OCI-LY7 (cell line): ENCODE results near the gene FGD5. TPM values are rescaled to one million over a fixed set of nuclear protein-coding genes. Genes with fewer than 3 reads are reported as not detected.

Experiments
- BruUV-seq: library from RNA; stranded (reverse); fragments of 400-500 nt; replicated peaks from 2 replicates; lab custom pipeline; 2021; lab: Mats Ljungman, UMichigan
- CTCF ChIA-PET: fragments of 300-600 bp; sonication (Branson Sonifier 250); formaldehyde crosslinking; loops from one replicate; lab custom pipeline; 2022; ENCODE audit warnings: antibody characterized with exemption; ENCODE audit not compliant: unreplicated experiment; lab: Charles Lee
- POLR2A ChIA-PET: fragments of 300-600 bp; sonication (Branson Sonifier 250); formaldehyde crosslinking; loops from one replicate; lab custom pipeline; 2022; ENCODE audit warnings: antibody characterized with exemption; lab: Charles Lee
- DNase-seq: peaks from one replicate; pipeline ENCODE4 v3.0.0-alpha.2; 2015; ENCODE audit warnings: low spot score
- H2AFZ ChIP-seq: fragments of 200-600 bp; sonication (generic), shearing (Covaris generic); 2 replicates; pipeline ENCODE4 v1.6.1; 2014; ENCODE audit warnings: mild to moderate bottlenecking, antibody characterized with exemption, low read length, moderate library complexity
- H3K27ac ChIP-seq: fragments of 200-600 bp; sonication (generic); 2 replicates; pipeline ENCODE4 v1.5.1; 2014; ENCODE audit warnings: mixed run types, low read depth, mild to moderate bottlenecking, moderate library complexity, low read length, inconsistent platforms; ENCODE audit not compliant: poor library complexity, severe bottlenecking
- H3K36me3 ChIP-seq: fragments of 200-600 bp; sonication (generic); 2 replicates; pipeline ENCODE4 v1.6.1; 2014; ENCODE audit warnings: mild to moderate bottlenecking, antibody characterized with exemption, low read length, moderate library complexity, mixed read lengths; ENCODE audit not compliant: insufficient read depth
- H3K4me1 ChIP-seq: fragments of 200-600 bp; sonication (generic); 2 replicates; pipeline ENCODE4 v1.5.1; 2014; ENCODE audit warnings: mild to moderate bottlenecking, low read length; ENCODE audit not compliant: insufficient read depth, poor library complexity, severe bottlenecking
- H3K4me2 ChIP-seq: fragments of 200-600 bp; sonication (generic); 2 replicates; pipeline ENCODE4 v1.6.1; 2014; ENCODE audit warnings: mild to moderate bottlenecking, low read length
- H3K4me3 ChIP-seq: fragments of 200-600 bp; sonication (generic); 2 replicates; pipeline ENCODE4 v1.5.1; 2014; ENCODE audit warnings: mild to moderate bottlenecking, low read depth, low read length; ENCODE audit not compliant: poor library complexity, severe bottlenecking
- H3K79me2 ChIP-seq: fragments of 200-600 bp; sonication (generic); 2 replicates; pipeline ENCODE4 v1.6.1; 2016; ENCODE audit warnings: low read depth, mild to moderate bottlenecking, low read length, moderate library complexity, mixed read lengths; ENCODE audit not compliant: insufficient read depth
- H3K9me2 ChIP-seq: fragments of 200-600 bp; sonication (generic); 2 replicates; pipeline ENCODE4 v1.6.1; 2016; ENCODE audit warnings: mild to moderate bottlenecking, low read length, mixed read lengths; ENCODE audit not compliant: insufficient read depth
- H3K9me3 ChIP-seq: fragments of 200-600 bp; sonication (generic); 2 replicates; pipeline ENCODE4 v1.6.1; 2014; ENCODE audit warnings: mild to moderate bottlenecking, mixed run types, low read length, mixed read lengths
- H4K20me1 ChIP-seq: fragments of 200-600 bp; sonication (generic); 2 replicates; pipeline ENCODE4 v1.6.1; 2014; ENCODE audit warnings: mild to moderate bottlenecking, antibody characterized with exemption, low read length, moderate library complexity, mixed read lengths; ENCODE audit not compliant: insufficient read depth
- EZH2phosphoT487 ChIP-seq: fragments of 200-600 bp; sonication (generic); IDR thresholded peaks from 2 replicates; pipeline ENCODE4 v1.6.1; 2018; ENCODE audit warnings: low read depth, borderline replicate concordance, mild to moderate bottlenecking, mixed run types, antibody characterized with exemption, low read length, moderate library complexity, mixed read lengths
- intact Hi-C: fragments of 100-400 bp; cut with micrococcal nuclease; formaldehyde crosslinking; loops from one replicate; pipeline ENCODE4 v1.10.0; 2022; ENCODE audit not compliant: unreplicated experiment
- total RNA-seq, 2 experiments: library from RNA; depleted of rRNA in 1 of 2; stranded (reverse); fragments of >200 nt in 1 of 2; shearing (Covaris generic) in 1 of 2; gene quantifications; 2 replicates each; pipeline ENCODE4 v1.2.3, GENCODE V29; 2014 to 2022
- TF ChIP-seq, protein P1 (sequence below): fragments of 200-600 bp; sonication (generic); conservative IDR thresholded peaks from 2 replicates; pipeline ENCODE4 v1.5.1; 2014; ENCODE audit warnings: mild to moderate bottlenecking, antibody characterized with exemption, low read length, moderate library complexity, mixed read lengths

FGD5 gene
- total RNA-seq, 2 experiments from 2014 or later, result 0.09 to 0.21 TPM

- Histone ChIP-seq H3K79me2 (no peaks in the 10 kb centered on the region), H3K4me1 (peaks cover 10% of the 10 kb centered on the region), H3K9me2 (no peaks in the 10 kb centered on the region), H3K4me3 (no peak overlapping the region), H3K9me3 (no peaks in the 10 kb centered on the region), H3K4me2 (no peak overlapping the region), H4K20me1 (no peaks in the 10 kb centered on the region), H2AFZ (no peak overlapping the region), H3K36me3 (no peaks in the 10 kb centered on the region), H3K27ac (no peak overlapping the region)
- DNase-seq, result no peak
- no TSS peak for BruUV-seq
- TF ChIP-seq, protein P1, sequence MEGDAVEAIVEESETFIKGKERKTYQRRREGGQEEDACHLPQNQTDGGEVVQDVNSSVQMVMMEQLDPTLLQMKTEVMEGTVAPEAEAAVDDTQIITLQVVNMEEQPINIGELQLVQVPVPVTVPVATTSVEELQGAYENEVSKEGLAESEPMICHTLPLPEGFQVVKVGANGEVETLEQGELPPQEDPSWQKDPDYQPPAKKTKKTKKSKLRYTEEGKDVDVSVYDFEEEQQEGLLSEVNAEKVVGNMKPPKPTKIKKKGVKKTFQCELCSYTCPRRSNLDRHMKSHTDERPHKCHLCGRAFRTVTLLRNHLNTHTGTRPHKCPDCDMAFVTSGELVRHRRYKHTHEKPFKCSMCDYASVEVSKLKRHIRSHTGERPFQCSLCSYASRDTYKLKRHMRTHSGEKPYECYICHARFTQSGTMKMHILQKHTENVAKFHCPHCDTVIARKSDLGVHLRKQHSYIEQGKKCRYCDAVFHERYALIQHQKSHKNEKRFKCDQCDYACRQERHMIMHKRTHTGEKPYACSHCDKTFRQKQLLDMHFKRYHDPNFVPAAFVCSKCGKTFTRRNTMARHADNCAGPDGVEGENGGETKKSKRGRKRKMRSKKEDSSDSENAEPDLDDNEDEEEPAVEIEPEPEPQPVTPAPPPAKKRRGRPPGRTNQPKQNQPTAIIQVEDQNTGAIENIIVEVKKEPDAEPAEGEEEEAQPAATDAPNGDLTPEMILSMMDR, result no peak
- TF ChIP-seq EZH2phosphoT487, result no peak
- CTCF ChIA-PET, result no interaction called here
- POLR2A ChIA-PET, result no interaction called here
- intact Hi-C loops, result no loop called here
These were observed 65.9 kb downstream of the FGD5 start for GRCh38 chr3:14884665-14885064.

DNA sequence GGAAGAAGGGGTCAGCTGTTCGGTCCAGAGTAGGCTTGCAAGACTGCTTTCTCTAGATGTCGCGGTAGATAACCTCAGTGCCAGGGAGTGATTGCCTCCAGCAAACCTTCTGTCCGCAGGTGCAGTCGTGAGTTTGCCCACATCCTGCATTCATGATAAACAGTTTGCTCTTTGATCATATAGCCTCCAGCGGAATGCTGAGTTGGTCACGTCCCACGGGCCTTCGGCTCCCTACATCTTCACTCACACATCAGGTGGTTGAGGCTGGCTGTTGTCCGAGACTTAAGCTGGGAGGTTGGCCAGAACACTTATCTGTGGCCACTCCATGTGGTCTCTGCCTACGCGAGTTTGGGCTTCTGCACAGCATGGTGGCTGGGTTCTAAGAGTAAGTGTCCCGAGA, 66.5 kb downstream of the FGD5 start:
- H3K9me2 ChIP-seq, result no peaks in the 10 kb centered on the region
- no peaks in the 10 kb centered on the region for H3K9me3 ChIP-seq
- POLR2A ChIA-PET, result no interaction called here
- intact Hi-C loops, result no loop called here
- no peak overlapping the region for H3K4me2 ChIP-seq
- no TSS peak for BruUV-seq
- no peak overlapping the region for H2AFZ ChIP-seq
- no peaks in the 10 kb centered on the region for H3K79me2 ChIP-seq
- DNase-seq, result no peak
- no peaks in the 10 kb centered on the region for H4K20me1 ChIP-seq
- H3K4me3 ChIP-seq, result no peak overlapping the region
- H3K27ac ChIP-seq, result no peak overlapping the region
- no peak for TF ChIP-seq EZH2phosphoT487
- TF ChIP-seq, protein P1, result no peak
- peaks cover 9% of the 10 kb centered on the region for H3K4me1 ChIP-seq
- H3K36me3 ChIP-seq, result no peaks in the 10 kb centered on the region
- CTCF ChIA-PET, result no interaction called here

DNA sequence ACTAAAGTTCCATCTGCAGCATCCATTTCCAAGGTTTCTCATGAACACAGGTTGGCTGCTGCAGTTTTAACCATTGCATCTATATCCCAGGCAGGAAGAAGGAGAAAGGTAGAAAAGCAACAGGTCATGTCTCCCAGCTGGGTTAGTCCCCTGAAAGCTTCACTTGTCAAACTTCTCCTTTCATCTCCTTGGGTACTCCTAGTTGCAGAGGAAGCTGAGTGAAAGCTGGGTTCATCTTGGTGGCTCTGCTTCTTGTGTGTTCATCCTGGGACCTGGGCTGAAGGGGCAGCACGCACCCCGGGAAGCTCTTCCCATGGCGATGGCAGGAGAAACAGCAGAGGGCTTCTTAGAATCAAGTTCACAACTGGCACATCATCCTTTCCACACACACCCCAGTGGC, 67.3 kb downstream of the FGD5 start:
- no TSS peak for BruUV-seq
- peaks cover 1% of the 10 kb centered on the region for H3K4me1 ChIP-seq
- CTCF ChIA-PET, result interaction anchor here (1.0 kb wide), 1 partner anchor 105 kb away, joined by 3 read pairs; no protein-coding TSS in a partner anchor
- intact Hi-C loops, result no loop called here
- no peaks in the 10 kb centered on the region for H3K36me3 ChIP-seq
- TF ChIP-seq, protein P1, result no peak
- TF ChIP-seq EZH2phosphoT487, result no peak
- no peak overlapping the region for H3K27ac ChIP-seq
- H3K4me2 ChIP-seq, result no peak overlapping the region
- POLR2A ChIA-PET, result no interaction called here
- H2AFZ ChIP-seq, result no peak overlapping the region
- H3K79me2 ChIP-seq, result no peaks in the 10 kb centered on the region
- H3K9me3 ChIP-seq, result no peaks in the 10 kb centered on the region
- no peak overlapping the region for H3K4me3 ChIP-seq
- no peaks in the 10 kb centered on the region for H3K9me2 ChIP-seq
- no peak for DNase-seq
- H4K20me1 ChIP-seq, result no peaks in the 10 kb centered on the region
